AG09319 (cell line): ENCODE results near the gene TBC1D7.

Experiments used
- DNase-seq: peaks from one replicate; pipeline ENCODE4 v3.0.0-alpha.2; 2010; ENCODE audit warnings: low read depth; ENCODE audit errors: extremely low read depth
- CTCF ChIP-seq: IDR thresholded peaks from 2 replicates; pipeline ENCODE4 v1.5.1; 2011; ENCODE audit warnings: low read depth, mild to moderate bottlenecking, inconsistent platforms, low read length, moderate library complexity

TBC1D7 gene

GRCh38 chr6:13259393-13259792 is 68.9 kb downstream of the TBC1D7 start:
- no peak for DNase-seq
- TF ChIP-seq CTCF, result no peak

GRCh38 chr6:13256266-13257001 is 71.9 kb downstream of the TBC1D7 start:
- DNase-seq, result no peak
- no peak for TF ChIP-seq CTCF
